UCSD-AML1 (cell line): ENCODE measurements around the gene ATXN2L.
"Not testable (repeated sequence)": the region's sequence is repeated elsewhere in the genome, so short reads cannot be mapped to it uniquely, and the experiment has no call there.

Experiments used
- DNase-seq: peaks from one replicate; lab custom pipeline; 2025; ENCODE audit not compliant: unreplicated experiment; lab: John Stamatoyannopoulos, UW

The ATXN2L gene

GRCh38 chr16:28822520-28823290 lies at the start of gene ATXN2L:
TSS of gene ATXN2L (plus strand) at chr16:28822999. CDS start at chr16:28823260, 261 bp downstream.
- DNase-seq = peak; percentile 96

DNA sequence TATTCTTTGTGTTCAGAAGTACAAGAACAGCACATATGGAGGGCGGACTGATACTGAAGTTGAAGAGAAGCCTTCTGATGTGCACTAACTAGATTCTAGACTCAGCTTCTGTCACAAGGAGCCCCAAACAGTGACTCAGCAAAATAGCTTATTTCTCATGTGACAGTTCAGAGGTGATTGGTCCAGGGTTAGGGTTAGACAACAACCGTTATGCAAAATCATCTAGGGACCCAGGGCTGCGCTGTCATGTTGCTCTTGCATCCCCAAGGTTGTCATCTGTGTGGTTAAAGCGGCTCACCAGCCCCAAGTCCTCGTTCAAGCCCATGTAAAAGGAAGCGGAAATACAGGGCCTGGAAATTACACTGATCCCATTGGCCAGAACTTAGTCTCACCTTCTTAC lies 41.1 kb upstream of the ATXN2L start:
- not testable (repeated sequence) for DNase-seq

- DNase-seq = not testable (repeated sequence)
These were observed 40.4 kb upstream of the ATXN2L start for GRCh38 chr16:28782357-28782756.

GRCh38 chr16:28802235-28803019 lies 20.4 kb upstream of the ATXN2L start:
- DNase-seq = peak; percentile 23

DNA sequence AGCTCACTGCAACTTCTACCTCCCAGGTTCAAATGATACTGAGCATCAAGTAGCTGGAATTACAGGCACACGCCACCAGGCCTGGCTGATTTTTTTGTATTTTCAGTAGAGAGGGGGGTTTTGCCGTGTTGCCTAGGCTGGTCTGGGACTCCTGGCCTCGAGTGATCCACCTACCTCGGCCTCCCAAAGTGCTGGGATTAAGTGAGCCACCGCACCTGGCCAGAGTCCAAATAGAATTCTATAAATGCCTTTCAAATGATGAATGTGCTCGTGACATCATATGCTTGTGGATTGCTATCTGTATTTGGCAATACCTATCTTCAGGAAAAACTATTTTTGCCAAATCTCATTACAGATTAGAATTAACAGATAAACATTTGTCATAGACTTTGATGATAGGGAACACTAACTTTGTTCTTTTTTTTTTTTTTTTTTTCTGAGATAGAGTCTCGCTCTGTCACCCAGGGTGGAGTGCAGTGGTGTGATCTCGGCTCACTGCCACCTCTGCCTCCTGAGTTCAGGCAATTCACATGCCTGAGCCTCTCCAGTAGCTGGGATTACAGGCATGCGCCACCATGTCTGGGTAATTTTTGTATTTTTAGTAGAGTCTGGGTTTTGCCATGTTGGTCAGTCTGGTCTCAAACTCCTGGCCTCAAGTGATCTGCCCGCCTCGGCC lies 15.2 kb upstream of the ATXN2L start:
- DNase-seq = not testable (repeated sequence)

- DNase-seq = no peak
These were observed 2.8 kb upstream of the ATXN2L start for GRCh38 chr16:28820016-28820415.

- DNase-seq = not testable (repeated sequence)
These were observed 2.3 kb upstream of the ATXN2L start for GRCh38 chr16:28820546-28820945.

DNA sequence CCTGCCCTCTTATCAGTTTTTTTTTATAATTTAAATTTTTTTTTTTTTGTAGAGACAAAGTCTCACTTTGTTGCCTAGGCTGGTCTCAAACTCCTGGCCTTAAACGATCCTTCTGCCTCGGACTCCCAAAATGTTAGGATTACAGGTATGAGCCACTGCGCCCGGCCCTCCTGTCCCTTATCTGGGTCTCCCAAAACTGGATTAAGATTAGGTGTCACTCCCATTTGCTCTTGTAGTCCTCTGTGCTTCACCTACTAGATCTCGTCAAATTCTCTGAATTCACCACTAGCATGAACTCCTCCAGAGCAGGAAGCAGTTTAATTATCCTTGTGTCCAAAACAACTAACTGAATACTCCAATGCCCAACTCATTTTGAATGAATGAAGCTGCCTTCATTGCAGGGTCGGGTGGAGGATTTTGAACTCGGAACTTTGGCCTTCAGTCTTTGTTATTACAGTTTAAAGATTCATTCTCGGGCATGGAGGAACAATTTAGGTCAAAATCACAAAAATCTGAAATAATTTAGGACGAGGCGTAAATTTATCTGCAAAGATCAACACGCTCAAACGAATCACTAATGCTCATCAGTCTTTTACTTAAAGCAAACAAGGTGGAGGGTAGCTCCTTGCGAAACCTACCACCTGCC lies 802 bp upstream of the ATXN2L start:
- DNase-seq = no peak

- peak; percentile 46 for DNase-seq
These were observed 583 bp downstream of the ATXN2L start for GRCh38 chr16:28823291-28823872.

- DNase-seq = peak; percentile 98
These were observed 1.3 kb downstream of the ATXN2L start for GRCh38 chr16:28823873-28824716.

GRCh38 chr16:28824717-28824973 lies 1.8 kb downstream of the ATXN2L start:
- no peak for DNase-seq

DNA sequence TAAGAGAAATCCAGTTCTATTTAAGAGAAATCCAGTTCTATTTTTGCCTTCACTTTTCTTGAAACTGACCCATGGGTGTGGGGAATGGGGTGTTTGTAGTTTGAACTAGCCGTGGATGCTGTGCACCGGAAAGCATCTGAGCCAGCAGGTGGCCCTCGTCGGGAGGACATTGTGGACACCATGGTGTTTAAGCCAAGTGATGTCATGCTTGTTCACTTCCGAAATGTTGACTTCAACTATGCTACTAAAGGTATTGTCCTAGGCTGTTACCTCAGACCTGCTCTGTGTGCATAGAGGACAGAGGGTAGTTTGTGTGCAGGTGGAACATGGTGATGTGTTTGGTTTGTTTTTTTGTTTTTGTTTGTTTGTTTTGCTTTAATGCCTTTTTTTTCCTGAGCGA lies 3.3 kb downstream of the ATXN2L start:
- no peak for DNase-seq

DNA sequence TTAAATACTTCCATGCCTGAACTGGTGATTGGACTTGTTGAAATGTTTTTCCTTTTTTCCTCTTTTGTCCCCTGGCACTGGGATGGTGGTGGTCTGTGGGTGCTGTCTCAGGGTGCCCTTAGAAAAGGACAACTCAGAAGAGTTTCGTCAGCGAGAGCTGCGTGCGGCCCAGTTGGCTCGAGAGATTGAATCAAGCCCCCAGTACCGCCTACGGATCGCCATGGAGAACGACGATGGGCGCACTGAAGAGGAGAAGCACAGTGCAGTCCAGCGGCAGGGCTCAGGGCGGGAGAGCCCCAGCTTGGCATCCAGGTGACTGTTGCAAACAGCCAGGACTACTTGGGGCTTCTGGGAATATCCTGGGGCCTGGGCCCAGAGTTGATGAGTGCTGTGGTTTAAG lies 6.9 kb downstream of the ATXN2L start:
- no peak for DNase-seq

DNA sequence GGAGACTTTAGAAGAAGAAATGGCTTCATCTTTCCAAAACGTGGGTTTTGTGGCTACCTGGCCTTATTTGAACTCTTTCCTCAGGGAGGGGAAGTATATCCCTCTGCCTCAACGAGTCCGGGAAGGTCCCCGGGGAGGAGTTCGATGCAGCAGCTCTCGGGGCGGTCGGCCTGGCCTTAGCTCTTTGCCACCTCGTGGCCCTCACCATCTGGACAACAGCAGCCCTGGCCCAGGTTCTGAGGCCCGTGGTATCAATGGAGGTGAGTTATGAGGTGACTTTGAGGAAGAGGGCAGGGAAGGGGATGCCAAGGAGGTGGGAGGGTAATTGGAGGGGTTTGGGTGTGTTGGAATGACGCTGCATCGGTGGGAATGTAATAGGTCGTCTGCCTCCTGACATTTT lies 7.7 kb downstream of the ATXN2L start:
- no peak for DNase-seq

GRCh38 chr16:28834349-28834748 lies 11.6 kb downstream of the ATXN2L start:
- DNase-seq = no peak

GRCh38 chr16:28834873-28835863 lies 12.4 kb downstream of the ATXN2L start:
- DNase-seq = no peak

DNA sequence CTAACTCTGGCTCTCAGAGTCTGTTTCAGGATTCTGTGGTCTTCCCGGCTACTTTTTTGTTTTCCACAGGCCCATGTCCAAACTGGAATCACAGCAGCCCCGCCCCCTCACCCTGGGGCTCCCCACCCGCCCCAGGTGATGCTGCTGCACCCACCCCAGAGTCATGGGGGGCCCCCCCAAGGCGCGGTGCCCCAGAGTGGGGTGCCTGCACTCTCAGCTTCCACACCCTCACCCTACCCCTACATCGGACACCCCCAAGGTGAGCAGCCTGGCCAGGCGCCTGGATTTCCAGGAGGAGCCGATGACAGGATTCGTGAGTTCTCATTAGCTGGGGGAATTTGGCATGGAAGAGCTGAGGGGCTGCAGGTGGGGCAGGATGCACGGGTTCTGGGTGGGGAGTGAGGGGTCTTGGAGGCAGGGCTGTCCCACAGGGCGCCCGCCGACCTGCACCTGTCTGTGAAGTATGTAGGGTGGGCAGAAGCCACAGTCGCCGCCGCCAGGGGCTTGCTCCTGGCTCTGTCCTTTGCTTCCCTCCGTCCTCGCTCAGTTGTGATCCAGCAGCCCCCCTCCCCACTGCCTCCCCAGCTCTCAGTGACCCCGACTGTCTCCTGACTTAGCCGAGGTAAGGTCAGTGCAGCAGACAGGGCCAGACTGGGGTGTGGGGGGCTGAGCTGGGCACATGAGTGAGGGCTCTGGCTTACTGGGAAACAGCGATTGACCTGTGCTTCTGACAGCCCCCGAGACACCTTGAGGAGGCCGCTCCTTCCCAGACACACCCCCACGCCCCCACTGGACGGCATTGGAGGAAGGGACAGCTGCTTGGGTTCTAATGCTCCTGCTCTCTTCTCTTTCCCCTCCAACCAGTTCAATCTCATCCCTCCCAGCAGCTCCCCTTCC lies 13.3 kb downstream of the ATXN2L start:
- DNase-seq = no peak

DNA sequence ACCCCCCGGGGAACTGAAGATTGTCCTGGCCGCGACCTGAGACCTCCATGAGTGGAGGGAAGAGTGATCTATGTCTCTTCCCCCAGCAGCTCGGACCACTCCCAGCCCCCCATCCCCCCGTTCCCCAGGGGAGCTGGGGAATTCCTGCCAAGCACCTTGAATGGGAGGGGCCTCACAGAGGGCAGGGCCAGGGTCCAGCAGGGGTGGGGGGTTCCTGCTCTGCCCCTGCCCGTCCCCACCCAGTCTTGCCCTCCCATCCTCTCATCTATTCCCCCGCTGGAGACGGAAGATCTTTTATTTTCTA lies 13.9 kb downstream of the ATXN2L start:
- DNase-seq = no peak
